ENCODE results near the gene MRPL19. TPM values are rescaled to one million over a fixed set of nuclear protein-coding genes. Genes with fewer than 3 reads are reported as not detected.

The MRPL19 gene
- total and polyA plus RNA-seq, 10 of the 15 experiments (the other 5 are each of a cell fraction or from before 2014, with no cell fraction given): 13.1 to 99.0 (median 56.6) TPM

DNA sequence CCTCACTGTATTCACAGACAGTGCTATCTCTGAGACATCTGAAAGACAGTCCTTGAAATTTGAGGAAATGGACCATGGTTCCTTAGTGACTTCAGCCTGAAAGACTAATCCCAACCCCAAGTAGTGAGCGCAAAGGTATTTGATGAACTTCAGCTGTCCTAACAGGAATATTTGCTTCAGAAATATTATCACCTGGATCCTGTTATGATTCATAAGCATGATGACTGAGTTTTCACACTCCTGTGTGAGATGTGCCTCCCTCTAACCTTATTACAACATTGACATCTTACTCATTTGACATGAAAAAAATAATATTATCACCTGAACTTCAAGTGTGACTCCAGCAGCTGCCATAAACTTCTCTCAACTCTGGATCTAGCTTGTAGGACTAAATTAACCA lies 11.6 kb upstream of the MRPL19 start:
- no peak for DNase-seq (ENCODE audit: low read depth, low spot score)
- intact Hi-C loops (cut with micrococcal nuclease; ENCODE audit: unreplicated experiment) (no loop called here), in situ Hi-C loops (cut with MboI) (no loop called here)
- no peaks in the 10 kb centered on the region for H3K36me3 ChIP-seq (ENCODE audit: control insufficient read depth in 2 of 2, insufficient read depth in 2 of 2, low read length in 1 of 2)
- no peak overlapping the region for H3K4me2 ChIP-seq (ENCODE audit: control insufficient read depth, insufficient read depth)
- ChIA-PET RAD21 (ENCODE audit: unreplicated experiment) (no interaction called here), SMC1A (ENCODE audit: uncharacterized antibody, unreplicated experiment) (interaction anchor here (0.7 to 1.5 kb wide), 3 partner anchors 12 to 42 kb away, joined by 3 to 4 read pairs (median 3); partner anchors contain the start of gene MRPL19), CTCF (interaction anchor here (0.8 to 1.6 kb wide), 5 partner anchors 12 to 576 kb away, joined by 3 to 10 read pairs (median 4); partner anchors contain the start of gene MRPL19), POLR2A (no interaction called here)
- no peak overlapping the region for H2AFZ ChIP-seq (ENCODE audit: control insufficient read depth, low read depth, low read length)
- H4K20me1 ChIP-seq (ENCODE audit: control insufficient read depth, insufficient read depth): no peaks in the 10 kb centered on the region
- 0% methylated on average over 1 of the region's 1 CpG for WGBS (ENCODE audit: insufficient coverage, insufficient replicate concordance, low lambda C conversion rate, missing lambda C conversion rate)
- no peak overlapping the region for H3K27ac ChIP-seq (ENCODE audit: control insufficient read depth, insufficient read depth)
- H3K4me1 ChIP-seq (ENCODE audit: control insufficient read depth, insufficient read depth, low read length): no peaks in the 10 kb centered on the region
- no peak overlapping the region for H3K9ac ChIP-seq (ENCODE audit: control insufficient read depth, insufficient read depth, low read length)
- peaks cover 0 to 2% of the 10 kb centered on the region in 2 experiments; a peak in 1 of 4 replicates for H3K27me3 ChIP-seq (replicated peaks in 1 of 2; ENCODE audit: control insufficient read depth in 2 of 2, insufficient read depth in 2 of 2, low read length in 1 of 2)
- no peak for TF ChIP-seq NFIC (IDR thresholded peaks at IDR 0.05; ENCODE audit: low read depth, low read length)
- no peaks in the 10 kb centered on the region for H3K9me3 ChIP-seq (replicated peaks; ENCODE audit: control insufficient read depth, insufficient read depth, low read length)
- no peak overlapping the region for H3K4me3 ChIP-seq
- ATAC-seq: no peak
- no peaks in the 10 kb centered on the region for H3K79me2 ChIP-seq (ENCODE audit: control insufficient read depth, insufficient read depth, low read length)
- FAIRE-seq: peak; percentile 27
- no TSS peak for BruUV-seq (replicated peaks)

DNA sequence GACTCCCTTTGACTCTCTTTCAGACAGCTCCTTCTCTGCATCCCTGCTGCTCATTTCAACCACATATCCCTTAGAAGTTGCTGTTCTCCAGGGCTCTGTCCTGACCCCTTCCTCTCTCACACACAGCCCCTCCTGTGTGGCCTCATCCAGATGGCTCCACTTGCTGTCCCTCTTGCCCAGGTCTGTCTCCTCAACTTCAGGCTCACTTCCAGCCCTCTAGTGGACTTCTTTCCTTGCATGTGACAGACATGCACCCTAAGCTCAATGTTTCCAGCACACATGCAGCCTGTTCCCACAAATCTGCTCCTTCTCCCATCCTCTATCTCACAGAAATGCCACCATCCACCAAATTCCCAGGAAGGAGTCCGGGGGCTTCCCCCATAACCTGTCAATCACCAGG lies 9.0 kb upstream of the MRPL19 start:
- DNase-seq (ENCODE audit: low read depth, low spot score): no peak
- Histone ChIP-seq H3K36me3 (ENCODE audit: control insufficient read depth in 2 of 2, insufficient read depth in 2 of 2, low read length in 1 of 2) (no peaks in the 10 kb centered on the region), H3K9ac (ENCODE audit: control insufficient read depth, insufficient read depth, low read length) (no peak overlapping the region), H3K27me3 (replicated peaks in 1 of 2; ENCODE audit: control insufficient read depth in 2 of 2, insufficient read depth in 2 of 2, low read length in 1 of 2) (peaks cover 0 to 2% of the 10 kb centered on the region in 2 experiments; a peak in 1 of 4 replicates), H3K4me1 (ENCODE audit: control insufficient read depth, insufficient read depth, low read length) (no peaks in the 10 kb centered on the region), H3K4me3 (no peak overlapping the region), H3K4me2 (ENCODE audit: control insufficient read depth, insufficient read depth) (no peak overlapping the region), H4K20me1 (ENCODE audit: control insufficient read depth, insufficient read depth) (no peaks in the 10 kb centered on the region), H3K27ac (ENCODE audit: control insufficient read depth, insufficient read depth) (no peak overlapping the region), H3K79me2 (ENCODE audit: control insufficient read depth, insufficient read depth, low read length) (no peaks in the 10 kb centered on the region), H2AFZ (ENCODE audit: control insufficient read depth, low read depth, low read length) (no peak overlapping the region), H3K9me3 (replicated peaks; ENCODE audit: control insufficient read depth, insufficient read depth, low read length) (no peaks in the 10 kb centered on the region)
- RAD21 ChIA-PET (ENCODE audit: unreplicated experiment): interaction anchor here (1.3 to 1.5 kb wide), 3 partner anchors 9 to 39 kb away, joined by 3 to 5 read pairs (median 5); partner anchors contain the start of gene MRPL19
- POLR2A ChIA-PET: no interaction called here
- CTCF ChIA-PET: interaction anchor here (0.6 to 6.1 kb wide), 7 partner anchors 10 to 79 kb away, joined by 3 to 150 read pairs (median 5); partner anchors contain the start of gene MRPL19
- in situ Hi-C loops (cut with MboI) (no loop called here), intact Hi-C loops (cut with micrococcal nuclease; ENCODE audit: unreplicated experiment) (no loop called here)
- ATAC-seq: no peak
- BruUV-seq (replicated peaks): no TSS peak
- SMC1A ChIA-PET (ENCODE audit: uncharacterized antibody, unreplicated experiment): interaction anchor here (0.6 to 1.7 kb wide), 3 partner anchors 14 to 143 kb away, joined by 3 to 4 read pairs (median 4); no protein-coding TSS in a partner anchor
- TF ChIP-seq POLR2AphosphoS2 (IDR thresholded peaks at IDR 0.05; ENCODE audit: low read depth, low read length): no peak
- no peak for TF ChIP-seq HDAC2 (IDR thresholded peaks at IDR 0.05)
- TF ChIP-seq ZBED1 (IDR thresholded peaks at IDR 0.05; ENCODE audit: borderline replicate concordance): no peak
- TF ChIP-seq FOXK2 (IDR thresholded peaks at IDR 0.05): no peak
- no peak for TF ChIP-seq BHLHE40 (IDR thresholded peaks at IDR 0.05; ENCODE audit: borderline replicate concordance in 1 of 2, low read depth in 2 of 2, low read length in 1 of 2)
- TF ChIP-seq PAX5 (IDR thresholded peaks at IDR 0.05; ENCODE audit: borderline replicate concordance, low read depth, low read length): no peak
- TF ChIP-seq EZH2 (IDR thresholded peaks at IDR 0.05; ENCODE audit: borderline replicate concordance, control insufficient read depth, low read depth, low read length): no peak
- no peak for TF ChIP-seq IRF3 (IDR thresholded peaks at IDR 0.05)
- no peak for TF ChIP-seq CREM (IDR thresholded peaks at IDR 0.05; ENCODE audit: low read depth)
- TF ChIP-seq MXI1 (IDR thresholded peaks at IDR 0.05; ENCODE audit: low read depth, low read length): no peak
- TF ChIP-seq MTA3 (IDR thresholded peaks at IDR 0.05; ENCODE audit: borderline replicate concordance, low read length): no peak
- 0% methylated on average over 1 of the region's 1 CpG for WGBS (ENCODE audit: insufficient coverage, insufficient replicate concordance, low lambda C conversion rate, missing lambda C conversion rate)
- FAIRE-seq: no peak
